Osteoblast (primary cell): ENCODE results near the gene KIAA0232. TPM values are rescaled to one million over a fixed set of nuclear protein-coding genes. Genes with fewer than 3 reads are reported as not detected.

Source experiments
- DNase-seq: peaks from one replicate; pipeline ENCODE4 v3.0.0; 2011; ENCODE audit warnings: low spot score, mixed read lengths; ENCODE audit not compliant: insufficient read length; ENCODE audit errors: missing footprints
- H2AFZ ChIP-seq: 2 replicates; pipeline ENCODE4 v1.6.0; 2011; ENCODE audit warnings: mild to moderate bottlenecking, low read length
- H3K27ac ChIP-seq: 2 replicates; pipeline ENCODE4 v1.5.1; 2011; ENCODE audit warnings: mild to moderate bottlenecking, low read depth, low read length, moderate library complexity
- H3K27me3 ChIP-seq: 2 replicates; pipeline ENCODE4 v1.6.0; 2012; ENCODE audit warnings: mild to moderate bottlenecking, control low read depth, inconsistent platforms, low read length, moderate library complexity; ENCODE audit not compliant: insufficient read depth
- H3K36me3 ChIP-seq: 2 replicates; pipeline ENCODE4 v1.5.1; 2011; ENCODE audit warnings: mild to moderate bottlenecking, low read length, control low read depth, moderate library complexity; ENCODE audit not compliant: insufficient read depth
- H3K4me1 ChIP-seq: 2 replicates; pipeline ENCODE4 v1.5.1; 2011; ENCODE audit warnings: mild to moderate bottlenecking, low read length, control low read depth, moderate library complexity; ENCODE audit not compliant: insufficient read depth
- H3K4me2 ChIP-seq: 2 replicates; pipeline ENCODE4 v1.6.0; 2011; ENCODE audit warnings: mild to moderate bottlenecking, low read length; ENCODE audit not compliant: insufficient read depth
- H3K4me3 ChIP-seq: fragments of 200-600 bp; sonication (generic); 3 replicates; pipeline ENCODE4 v1.5.1; 2012; ENCODE audit warnings: mild to moderate bottlenecking, low read length, inconsistent platforms; ENCODE audit not compliant: insufficient read depth
- H3K79me2 ChIP-seq: 2 replicates; pipeline ENCODE4 v1.6.0; 2012; ENCODE audit warnings: mild to moderate bottlenecking, low read length, control low read depth, inconsistent platforms; ENCODE audit not compliant: insufficient read depth
- H3K9me3 ChIP-seq: 2 replicates; pipeline ENCODE4 v1.5.1; 2011; ENCODE audit warnings: low read depth, low read length, control low read depth
- H4K20me1 ChIP-seq: 2 replicates; pipeline ENCODE4 v1.6.0; 2012; ENCODE audit warnings: mild to moderate bottlenecking, low read length, control low read depth; ENCODE audit not compliant: insufficient read depth
- total RNA-seq: library from RNA; depleted of rRNA; stranded (reverse); fragments of >200 nt; gene quantifications from 2 replicates; pipeline ENCODE4 v1.2.3, GENCODE V29; 2012
- TF ChIP-seq, protein P1 (sequence below): IDR thresholded peaks from 2 replicates; pipeline ENCODE4 v1.5.1; 2011; ENCODE audit warnings: mild to moderate bottlenecking, low read depth, low read length, moderate library complexity; ENCODE audit errors: extremely low read depth

The KIAA0232 gene
- total RNA-seq, 1 donor, result 23.9 TPM

DNA sequence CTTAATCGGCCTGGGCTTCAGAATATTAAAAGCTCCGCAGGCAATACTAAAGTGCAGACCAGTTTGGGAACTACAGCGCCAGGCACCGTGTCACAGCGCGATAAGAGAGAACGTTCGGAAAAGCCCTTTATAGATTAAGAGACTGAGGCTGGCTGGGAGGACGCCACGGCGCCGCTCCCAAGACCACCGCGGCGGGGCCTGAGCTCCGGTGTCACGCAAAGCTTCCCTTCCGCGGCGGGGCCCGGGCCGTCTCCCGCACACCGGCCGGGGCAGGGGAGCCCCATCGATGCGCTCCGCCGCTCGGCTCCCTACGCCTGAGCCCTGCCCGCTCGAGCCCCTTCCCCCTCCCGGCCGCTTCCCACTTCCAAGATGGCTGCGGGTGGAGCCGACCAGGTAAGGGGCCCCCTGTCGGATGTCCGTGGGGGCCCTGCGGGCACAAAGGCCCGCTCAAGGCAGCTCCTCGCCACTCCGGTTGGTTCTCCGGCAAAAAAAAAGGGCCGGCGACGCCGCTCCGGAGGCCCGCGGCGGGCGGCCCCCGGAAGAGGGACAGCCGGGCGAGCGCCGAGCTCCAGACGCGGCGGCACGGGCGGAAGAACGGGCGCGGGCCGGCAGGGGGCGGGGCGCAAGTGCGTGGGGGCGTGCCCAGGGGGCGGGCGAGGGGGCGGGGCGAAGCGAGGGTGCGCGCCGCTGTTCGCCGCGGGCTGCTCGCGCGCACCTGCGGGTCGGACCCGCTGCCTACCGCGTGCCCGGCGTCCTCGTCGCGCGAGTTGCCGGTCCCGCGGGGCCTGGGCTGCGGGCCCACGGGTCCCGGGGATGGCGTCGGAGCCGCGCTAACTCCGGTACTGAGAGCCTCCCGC, 126.8 kb downstream of the KIAA0232 start, which contains the start of gene TBC1D14:
Gene TBC1D14 (plus strand): TSS at position 714 of the 857 bp plus-strand sequence. CDS start 13,564 bp downstream, outside the sequence.
- TF ChIP-seq, protein P1, sequence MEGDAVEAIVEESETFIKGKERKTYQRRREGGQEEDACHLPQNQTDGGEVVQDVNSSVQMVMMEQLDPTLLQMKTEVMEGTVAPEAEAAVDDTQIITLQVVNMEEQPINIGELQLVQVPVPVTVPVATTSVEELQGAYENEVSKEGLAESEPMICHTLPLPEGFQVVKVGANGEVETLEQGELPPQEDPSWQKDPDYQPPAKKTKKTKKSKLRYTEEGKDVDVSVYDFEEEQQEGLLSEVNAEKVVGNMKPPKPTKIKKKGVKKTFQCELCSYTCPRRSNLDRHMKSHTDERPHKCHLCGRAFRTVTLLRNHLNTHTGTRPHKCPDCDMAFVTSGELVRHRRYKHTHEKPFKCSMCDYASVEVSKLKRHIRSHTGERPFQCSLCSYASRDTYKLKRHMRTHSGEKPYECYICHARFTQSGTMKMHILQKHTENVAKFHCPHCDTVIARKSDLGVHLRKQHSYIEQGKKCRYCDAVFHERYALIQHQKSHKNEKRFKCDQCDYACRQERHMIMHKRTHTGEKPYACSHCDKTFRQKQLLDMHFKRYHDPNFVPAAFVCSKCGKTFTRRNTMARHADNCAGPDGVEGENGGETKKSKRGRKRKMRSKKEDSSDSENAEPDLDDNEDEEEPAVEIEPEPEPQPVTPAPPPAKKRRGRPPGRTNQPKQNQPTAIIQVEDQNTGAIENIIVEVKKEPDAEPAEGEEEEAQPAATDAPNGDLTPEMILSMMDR, result no peak
- no peaks in the 10 kb centered on the region for H3K36me3 ChIP-seq

DNA sequence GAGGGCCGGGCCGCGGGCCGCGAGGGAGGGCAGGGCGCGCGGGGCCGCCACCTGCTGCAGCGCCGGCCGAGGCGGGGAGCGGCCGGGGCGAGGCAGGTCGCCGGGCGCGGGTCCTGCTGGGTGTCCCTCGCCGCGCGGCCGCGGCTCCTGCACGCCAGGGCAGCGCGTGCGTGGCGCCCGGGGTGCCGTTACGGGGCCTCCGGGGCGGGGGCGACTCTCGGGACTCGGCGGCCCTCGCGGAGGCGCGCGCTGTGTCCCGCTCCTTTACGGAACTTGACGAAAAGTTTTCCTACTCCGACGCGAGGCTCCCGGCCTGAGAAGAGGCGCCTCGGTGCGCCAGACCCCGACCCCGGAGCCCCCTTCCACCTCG, 127.4 kb downstream of the KIAA0232 start:
- H2AFZ ChIP-seq, result peak overlapping the region; percentile 56
- H3K27me3 ChIP-seq, result peaks cover 24% of the 10 kb centered on the region

More for the DNA sequence above, 126.8 kb downstream of the KIAA0232 start, which contains the start of gene TBC1D14:
- peak within 1 kb of the TSS; percentile 97 for H3K4me2 ChIP-seq
- peaks cover 20% of the 10 kb centered on the region for H4K20me1 ChIP-seq
- peak within 1 kb of the TSS; percentile 90 for H3K4me3 ChIP-seq
- no peaks in the 10 kb centered on the region for H3K9me3 ChIP-seq
- peak within 1 kb of the TSS; percentile 90 for H2AFZ ChIP-seq
- DNase-seq, result peak; percentile 99
- peaks cover 15% of the 10 kb centered on the region for H3K79me2 ChIP-seq
- H3K27me3 ChIP-seq, result peaks cover 24% of the 10 kb centered on the region
- peak within 1 kb of the TSS; percentile 86 for H3K27ac ChIP-seq
- H3K4me1 ChIP-seq, result peaks cover 17% of the 10 kb centered on the region

DNA sequence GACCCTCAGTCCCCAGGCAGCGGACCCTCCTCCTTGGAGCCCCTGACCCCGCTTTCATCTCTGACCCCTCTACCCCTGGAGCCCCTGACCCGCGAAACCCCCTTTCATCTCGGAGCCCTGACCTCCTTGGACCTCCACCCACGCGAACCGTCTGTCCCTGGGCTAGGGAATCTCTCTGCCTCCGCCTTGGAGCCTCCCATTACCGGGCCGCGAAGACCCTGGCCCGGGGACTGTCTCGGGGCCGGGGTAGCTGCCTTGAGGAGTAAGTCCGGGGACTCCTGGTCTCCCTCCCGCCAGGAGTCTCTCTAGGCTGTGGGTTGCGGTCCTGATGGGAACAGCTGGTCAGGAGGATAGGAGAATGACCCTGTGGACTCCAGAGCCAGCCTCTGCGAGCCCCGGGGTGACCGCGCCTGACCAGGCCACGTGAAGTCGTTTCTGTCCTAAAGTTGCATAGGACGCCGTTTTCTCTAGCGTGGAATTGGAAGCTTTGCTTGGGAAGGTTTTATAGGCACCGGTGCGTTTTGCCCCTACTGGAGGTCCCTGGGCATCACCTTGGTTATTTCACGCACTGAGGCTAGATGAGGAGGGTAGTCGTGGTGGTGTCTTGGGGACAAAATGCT, 127.9 kb downstream of the KIAA0232 start:
- Histone ChIP-seq H3K36me3 (no peaks in the 10 kb centered on the region), H3K79me2 (peaks cover 17% of the 10 kb centered on the region), H3K4me3 (peak overlapping the region; percentile 90), H3K4me2 (peak overlapping the region; percentile 88), H2AFZ (peak overlapping the region; percentile 56), H3K27me3 (peaks cover 24% of the 10 kb centered on the region), H3K4me1 (peaks cover 17% of the 10 kb centered on the region), H3K9me3 (no peaks in the 10 kb centered on the region), H4K20me1 (peaks cover 26% of the 10 kb centered on the region), H3K27ac (no peak overlapping the region)
- DNase-seq, result peak; percentile 89
- TF ChIP-seq, protein P1, result no peak

More for the DNA sequence above, 127.4 kb downstream of the KIAA0232 start:
- Histone ChIP-seq H3K4me1 (peaks cover 17% of the 10 kb centered on the region), H3K79me2 (peaks cover 15% of the 10 kb centered on the region), H3K9me3 (no peaks in the 10 kb centered on the region), H3K36me3 (no peaks in the 10 kb centered on the region), H3K4me3 (peak overlapping the region; percentile 90), H4K20me1 (peaks cover 21% of the 10 kb centered on the region), H3K27ac (no peak overlapping the region), H3K4me2 (peak overlapping the region; percentile 88)
- TF ChIP-seq, protein P1, result no peak
- DNase-seq, result no peak
